ENCODE results near the gene SUSD5.

Gene SUSD5

DNA sequence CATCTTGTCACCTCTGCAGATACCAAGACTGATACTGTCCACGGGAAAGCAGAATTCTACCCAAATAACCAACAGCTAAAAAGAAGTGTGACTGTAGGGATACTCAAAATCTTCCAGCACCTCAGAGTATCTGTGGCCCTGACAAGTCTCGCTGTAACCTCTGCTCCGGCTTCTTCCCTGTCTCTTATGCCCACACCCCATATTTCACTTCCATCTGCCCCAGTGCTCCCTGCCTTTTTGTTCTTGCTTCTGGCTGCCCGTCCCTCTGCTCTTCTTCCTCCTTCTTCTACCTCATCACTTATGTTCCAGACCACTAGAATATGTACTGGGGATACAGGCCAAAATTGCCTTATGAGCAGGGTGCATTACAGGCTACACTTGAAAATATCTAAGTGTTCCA, 59.4 kb downstream of the SUSD5 start:
- Histone ChIP-seq H3K4me2 (no peak overlapping the region), H3K27me3 (ENCODE audit: insufficient read depth, low read depth) (no peaks in the 10 kb centered on the region), H3K79me2 (ENCODE audit: insufficient read depth, low read depth) (no peaks in the 10 kb centered on the region), H3K9ac (no peak overlapping the region), H3K4me1 (ENCODE audit: low read depth, poor library complexity, severe bottlenecking) (no peaks in the 10 kb centered on the region), H3K4me3 (IDR thresholded peaks at IDR 0.05; ENCODE audit: insufficient read depth, low read depth, low read length) (no peak overlapping the region), H3K36me3 (ENCODE audit: insufficient read depth) (no peaks in the 10 kb centered on the region), H3K27ac (no peak overlapping the region), H2AFZ (ENCODE audit: low read depth) (no peak overlapping the region), H4K20me1 (ENCODE audit: insufficient read depth) (no peaks in the 10 kb centered on the region)
- TF ChIP-seq, protein P1, sequence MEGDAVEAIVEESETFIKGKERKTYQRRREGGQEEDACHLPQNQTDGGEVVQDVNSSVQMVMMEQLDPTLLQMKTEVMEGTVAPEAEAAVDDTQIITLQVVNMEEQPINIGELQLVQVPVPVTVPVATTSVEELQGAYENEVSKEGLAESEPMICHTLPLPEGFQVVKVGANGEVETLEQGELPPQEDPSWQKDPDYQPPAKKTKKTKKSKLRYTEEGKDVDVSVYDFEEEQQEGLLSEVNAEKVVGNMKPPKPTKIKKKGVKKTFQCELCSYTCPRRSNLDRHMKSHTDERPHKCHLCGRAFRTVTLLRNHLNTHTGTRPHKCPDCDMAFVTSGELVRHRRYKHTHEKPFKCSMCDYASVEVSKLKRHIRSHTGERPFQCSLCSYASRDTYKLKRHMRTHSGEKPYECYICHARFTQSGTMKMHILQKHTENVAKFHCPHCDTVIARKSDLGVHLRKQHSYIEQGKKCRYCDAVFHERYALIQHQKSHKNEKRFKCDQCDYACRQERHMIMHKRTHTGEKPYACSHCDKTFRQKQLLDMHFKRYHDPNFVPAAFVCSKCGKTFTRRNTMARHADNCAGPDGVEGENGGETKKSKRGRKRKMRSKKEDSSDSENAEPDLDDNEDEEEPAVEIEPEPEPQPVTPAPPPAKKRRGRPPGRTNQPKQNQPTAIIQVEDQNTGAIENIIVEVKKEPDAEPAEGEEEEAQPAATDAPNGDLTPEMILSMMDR (conservative IDR thresholded peaks at IDR 0.05; ENCODE audit: low read depth, low read length), result no peak

DNA sequence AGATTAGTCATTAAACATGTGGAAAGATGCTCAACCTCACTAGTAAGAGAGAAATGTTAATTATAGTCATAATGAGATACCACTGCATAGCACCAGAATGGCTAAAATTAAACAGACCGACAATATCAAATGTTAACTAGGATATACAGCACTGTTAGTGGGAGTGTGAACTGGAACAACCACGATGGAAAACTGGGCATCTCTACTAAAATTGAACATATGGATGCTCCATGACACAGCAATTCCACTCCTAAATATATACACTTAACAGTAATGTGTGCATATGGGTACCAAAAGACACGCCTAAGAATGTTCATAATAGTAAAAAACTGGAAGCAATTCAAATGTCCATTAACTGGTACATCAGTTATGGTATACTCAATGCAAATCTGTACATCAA, 63.3 kb downstream of the SUSD5 start:
- TF ChIP-seq, protein P1 (conservative IDR thresholded peaks at IDR 0.05; ENCODE audit: low read depth, low read length), result no peak
- no peak overlapping the region for H3K4me2 ChIP-seq

DNA sequence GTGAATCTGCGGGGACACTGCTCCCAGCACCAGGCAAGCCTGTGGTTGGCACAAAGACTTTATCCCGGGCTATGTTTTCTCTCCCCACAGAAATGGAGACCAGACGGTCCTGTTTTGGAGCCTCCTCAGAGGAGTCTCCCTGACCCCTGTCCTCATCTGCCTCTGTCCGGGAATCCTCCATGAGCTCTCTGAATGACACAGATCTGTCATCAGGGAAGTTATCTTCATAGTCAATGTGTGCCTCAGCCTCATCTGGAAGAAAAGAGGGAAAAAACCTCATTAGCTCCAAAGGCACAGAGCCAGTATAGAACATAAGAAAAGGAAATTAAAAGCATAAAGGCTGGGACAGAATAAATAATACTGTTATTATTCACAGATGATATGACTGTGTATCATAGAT, 64.8 kb downstream of the SUSD5 start:
- H3K36me3 ChIP-seq (ENCODE audit: insufficient read depth), result no peaks in the 10 kb centered on the region
- no peaks in the 10 kb centered on the region for H4K20me1 ChIP-seq (ENCODE audit: insufficient read depth)
- no peak overlapping the region for H3K27ac ChIP-seq
- no peaks in the 10 kb centered on the region for H3K79me2 ChIP-seq (ENCODE audit: insufficient read depth, low read depth)
- no peak overlapping the region for H3K4me2 ChIP-seq
- H3K4me3 ChIP-seq (IDR thresholded peaks at IDR 0.05; ENCODE audit: insufficient read depth, low read depth, low read length), result no peak overlapping the region
- H2AFZ ChIP-seq (ENCODE audit: low read depth), result no peak overlapping the region
- no peak overlapping the region for H3K9ac ChIP-seq
- no peaks in the 10 kb centered on the region for H3K4me1 ChIP-seq (ENCODE audit: low read depth, poor library complexity, severe bottlenecking)
- TF ChIP-seq, protein P1 (conservative IDR thresholded peaks at IDR 0.05; ENCODE audit: low read depth, low read length), result no peak
- H3K27me3 ChIP-seq (ENCODE audit: insufficient read depth, low read depth), result no peaks in the 10 kb centered on the region

More for the DNA sequence above, 63.3 kb downstream of the SUSD5 start:
- H2AFZ ChIP-seq (ENCODE audit: low read depth), result no peak overlapping the region
- no peak overlapping the region for H3K4me3 ChIP-seq (IDR thresholded peaks at IDR 0.05; ENCODE audit: insufficient read depth, low read depth, low read length)
- no peaks in the 10 kb centered on the region for H3K36me3 ChIP-seq (ENCODE audit: insufficient read depth)
- H3K79me2 ChIP-seq (ENCODE audit: insufficient read depth, low read depth), result no peaks in the 10 kb centered on the region
- H3K27me3 ChIP-seq (ENCODE audit: insufficient read depth, low read depth), result no peaks in the 10 kb centered on the region
- H4K20me1 ChIP-seq (ENCODE audit: insufficient read depth), result no peaks in the 10 kb centered on the region
- no peaks in the 10 kb centered on the region for H3K4me1 ChIP-seq (ENCODE audit: low read depth, poor library complexity, severe bottlenecking)
- no peak overlapping the region for H3K27ac ChIP-seq
- H3K9ac ChIP-seq, result no peak overlapping the region

DNA sequence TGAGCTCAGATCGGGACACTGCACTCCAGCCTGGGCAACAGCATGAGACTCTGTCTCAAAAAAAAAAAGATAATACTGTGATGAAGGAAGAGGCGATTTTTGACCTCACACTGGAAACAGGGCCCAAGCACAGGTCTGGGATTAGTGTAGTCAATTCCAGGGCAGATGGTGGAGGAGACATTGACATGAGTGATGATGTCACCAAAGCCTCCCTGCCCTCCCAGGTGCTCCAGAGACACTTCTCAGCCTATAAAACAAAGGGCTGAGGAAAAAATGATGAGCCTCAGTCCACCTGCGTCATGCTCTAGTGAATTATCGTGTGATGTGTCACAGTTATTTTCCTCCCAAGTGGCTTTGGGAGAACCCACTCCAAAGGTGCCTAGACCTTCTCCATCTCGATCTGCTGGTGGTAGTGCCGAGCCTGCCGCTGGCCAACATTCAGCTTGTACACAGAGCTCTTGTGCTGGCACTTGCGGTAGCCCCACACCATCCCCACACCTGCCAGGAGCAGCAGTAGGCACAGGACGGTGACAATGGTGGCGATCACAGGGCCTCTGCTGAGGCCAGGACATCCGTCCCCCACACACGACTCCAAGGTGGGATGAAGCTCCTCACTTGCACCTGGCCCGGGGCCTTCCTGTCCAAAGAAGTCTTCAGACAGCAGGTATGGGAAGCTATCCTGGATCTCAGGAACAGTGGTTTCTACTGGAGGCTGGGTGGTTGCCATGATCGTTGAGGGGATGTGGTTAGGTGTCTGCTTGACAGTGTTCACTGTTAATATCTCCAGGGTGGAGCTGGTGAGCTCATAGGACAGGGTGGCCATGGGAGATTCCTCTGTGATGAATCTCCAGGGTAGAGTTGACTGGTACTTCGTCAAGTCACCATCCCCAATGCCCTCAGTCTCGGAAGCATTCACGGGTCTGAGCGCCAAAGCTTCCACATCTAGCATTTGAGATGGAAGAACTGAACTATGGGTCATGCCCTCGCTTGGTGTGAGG, 65.9 kb downstream of the SUSD5 start:
- H3K9ac ChIP-seq, result no peak overlapping the region
- TF ChIP-seq, protein P1 (conservative IDR thresholded peaks at IDR 0.05; ENCODE audit: low read depth, low read length), result no peak
- H3K4me2 ChIP-seq, result no peak overlapping the region
- no peak overlapping the region for H2AFZ ChIP-seq (ENCODE audit: low read depth)
- H3K27ac ChIP-seq, result no peak overlapping the region
- no peaks in the 10 kb centered on the region for H4K20me1 ChIP-seq (ENCODE audit: insufficient read depth)
- no peaks in the 10 kb centered on the region for H3K27me3 ChIP-seq (ENCODE audit: insufficient read depth, low read depth)
- H3K4me1 ChIP-seq (ENCODE audit: low read depth, poor library complexity, severe bottlenecking), result no peaks in the 10 kb centered on the region
- H3K79me2 ChIP-seq (ENCODE audit: insufficient read depth, low read depth), result no peaks in the 10 kb centered on the region
- no peaks in the 10 kb centered on the region for H3K36me3 ChIP-seq (ENCODE audit: insufficient read depth)
- H3K4me3 ChIP-seq (IDR thresholded peaks at IDR 0.05; ENCODE audit: insufficient read depth, low read depth, low read length), result no peak overlapping the region
